ENCODE results near the gene AFF3.

GRCh38 chr2:100146657-100146960 lies 4.2 kb upstream of the AFF3 start:
- TF ChIP-seq, protein P1, sequence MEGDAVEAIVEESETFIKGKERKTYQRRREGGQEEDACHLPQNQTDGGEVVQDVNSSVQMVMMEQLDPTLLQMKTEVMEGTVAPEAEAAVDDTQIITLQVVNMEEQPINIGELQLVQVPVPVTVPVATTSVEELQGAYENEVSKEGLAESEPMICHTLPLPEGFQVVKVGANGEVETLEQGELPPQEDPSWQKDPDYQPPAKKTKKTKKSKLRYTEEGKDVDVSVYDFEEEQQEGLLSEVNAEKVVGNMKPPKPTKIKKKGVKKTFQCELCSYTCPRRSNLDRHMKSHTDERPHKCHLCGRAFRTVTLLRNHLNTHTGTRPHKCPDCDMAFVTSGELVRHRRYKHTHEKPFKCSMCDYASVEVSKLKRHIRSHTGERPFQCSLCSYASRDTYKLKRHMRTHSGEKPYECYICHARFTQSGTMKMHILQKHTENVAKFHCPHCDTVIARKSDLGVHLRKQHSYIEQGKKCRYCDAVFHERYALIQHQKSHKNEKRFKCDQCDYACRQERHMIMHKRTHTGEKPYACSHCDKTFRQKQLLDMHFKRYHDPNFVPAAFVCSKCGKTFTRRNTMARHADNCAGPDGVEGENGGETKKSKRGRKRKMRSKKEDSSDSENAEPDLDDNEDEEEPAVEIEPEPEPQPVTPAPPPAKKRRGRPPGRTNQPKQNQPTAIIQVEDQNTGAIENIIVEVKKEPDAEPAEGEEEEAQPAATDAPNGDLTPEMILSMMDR (IDR thresholded peaks at IDR 0.05 in 8 of 11, conservative IDR thresholded peaks at IDR 0.05 in 3 of 11) = no peak
- TF ChIP-seq POLR2A (IDR thresholded peaks at IDR 0.05) = no peak

All from spleen (tissue), 7 donors.